HepG2 (cell line): Measurements from ENCODE around the gene TMEM170B. TPM values are rescaled to one million over a fixed set of nuclear protein-coding genes. Genes with fewer than 3 reads are reported as not detected.

ENCODE experiments used
- E2F5 ChIP-seq: sonication (generic); formaldehyde crosslinking; conservative IDR thresholded peaks from 2 replicates; pipeline ENCODE4 v1.4.0; 2020; ENCODE audit warnings: missing genetic modification reagents
- ESRRA ChIP-seq: sonication (generic); formaldehyde crosslinking; IDR thresholded peaks from 2 replicates; pipeline ENCODE4 v1.5.1; 2020; ENCODE audit warnings: mild to moderate bottlenecking, low read depth, missing genetic modification reagents
- FOXA3 ChIP-seq: IDR thresholded peaks from 2 replicates; pipeline ENCODE4 v1.6.1; 2016; ENCODE audit warnings: missing genetic modification reagents, missing compliant biosample characterization
- FOXK2 ChIP-seq: fragments of 450-650 bp; IDR thresholded peaks from 2 replicates; pipeline ENCODE4 v1.6.1; 2016
- MEF2D ChIP-seq: sonication (generic); formaldehyde crosslinking; IDR thresholded peaks from 2 replicates; pipeline ENCODE4 v1.5.1; 2020; ENCODE audit warnings: mild to moderate bottlenecking, missing genetic modification reagents
- PHF8 ChIP-seq: sonication (generic); formaldehyde crosslinking; IDR thresholded peaks from 2 replicates; pipeline ENCODE4 v1.5.0; 2020; ENCODE audit warnings: missing genetic modification reagents
- SNAPC4 ChIP-seq: sonication (generic); formaldehyde crosslinking; IDR thresholded peaks from 2 replicates; pipeline ENCODE4 v1.4.0; 2020; ENCODE audit warnings: mild to moderate bottlenecking, missing genetic modification reagents
- TAF1 ChIP-seq: sonication (generic); formaldehyde crosslinking; IDR thresholded peaks from 2 replicates; pipeline ENCODE4 v1.4.0; 2020; ENCODE audit warnings: missing genetic modification reagents
- ZBTB42 ChIP-seq: sonication (generic); formaldehyde crosslinking; IDR thresholded peaks from 2 replicates; pipeline ENCODE4 v1.5.0; 2020; ENCODE audit warnings: mild to moderate bottlenecking, missing genetic modification reagents
- ZNF501 ChIP-seq: sonication (generic); formaldehyde crosslinking; IDR thresholded peaks from 2 replicates; pipeline ENCODE4 v1.5.1; 2020; ENCODE audit warnings: mild to moderate bottlenecking, moderate library complexity, missing genetic modification reagents
- ZNF790 ChIP-seq: sonication (generic); formaldehyde crosslinking; IDR thresholded peaks from 2 replicates; pipeline ENCODE4 v1.8.0; 2022; ENCODE audit warnings: missing genetic modification reagents, mild to moderate bottlenecking, borderline replicate concordance
- polyA plus RNA-seq, 8 experiments: library from polyadenylated mRNA; depleted of rRNA in 3 of 8; stranded (reverse) in 7 of 8; unstranded in 1 of 8; fragments of >200 nt; fragmentation: Illumina TruSeq in 4 of 8; extraction: Trizol in 4 of 8; gene quantifications; 2 replicates each; pipeline versions ENCODE4 v1.2.1 to v1.2.3, GENCODE V29; 2011 to 2016; ENCODE audit warnings: low read depth in 4 of 8, missing spikeins in 1 of 8, mixed read lengths in 1 of 8; ENCODE audit not compliant: insufficient read depth in 1 of 8
- total RNA-seq, 5 experiments: library from RNA; depleted of rRNA; stranded (reverse); fragments of >200 nt; fragmentation: Illumina TruSeq; extraction: Trizol; gene quantifications; 2 replicates each; pipeline ENCODE4 v1.2.3, GENCODE V29; 2016; ENCODE audit warnings: low read depth in 1 of 5

The TMEM170B gene
- total and polyA plus RNA-seq, 2 of the 13 experiments (the other 11 are each of a cell fraction or from before 2014, with no cell fraction given) = 3.3 to 9.4 TPM

GRCh38 chr6:11496152-11497060, 41.1 kb upstream of the TMEM170B start (continued):
- no peak for TF ChIP-seq SNAPC4 (CRISPR knock-in tag)
- no peak for TF ChIP-seq ZNF790
- TF ChIP-seq TAF1 = no peak
- no peak for TF ChIP-seq PHF8 (CRISPR knock-in tag)
- TF ChIP-seq MEF2D (CRISPR knock-in tag) = no peak
- peak; percentile 49; the same call in 1 of the 2 replicates for TF ChIP-seq ZNF501 (CRISPR knock-in tag)
- TF ChIP-seq ZBTB42 (CRISPR knock-in tag) = no peak
- no peak for TF ChIP-seq FOXK2
- 0 out of 2 replicates have a peak, but pooled peaks have one; percentile 38 for TF ChIP-seq ESRRA (CRISPR knock-in tag)
- peak; percentile 65 for TF ChIP-seq FOXA3 (CRISPR knock-in tag)
- no peak for TF ChIP-seq E2F5 (CRISPR knock-in tag)
